GM18519 (cell line): ENCODE measurements around the gene LGALS16.
"Not testable (repeated sequence)": the region's sequence is repeated elsewhere in the genome, so short reads cannot be mapped to it uniquely, and the experiment has no call there.

Experiments used
- ATAC-seq: cut with Tn5 transposase; IDR thresholded peaks from one replicate; pipeline ENCODE4 v1.9.1; 2021; ENCODE audit warnings: mild to moderate bottlenecking, moderate library complexity; ENCODE audit not compliant: unreplicated experiment, low FRiP score

Gene LGALS16

GRCh38 chr19:39655613-39656012 lies at the start of gene LGALS16:
TSS of gene LGALS16 (plus strand) at chr19:39655913. CDS start at chr19:39655962, 49 bp downstream.
- no peak for ATAC-seq

DNA sequence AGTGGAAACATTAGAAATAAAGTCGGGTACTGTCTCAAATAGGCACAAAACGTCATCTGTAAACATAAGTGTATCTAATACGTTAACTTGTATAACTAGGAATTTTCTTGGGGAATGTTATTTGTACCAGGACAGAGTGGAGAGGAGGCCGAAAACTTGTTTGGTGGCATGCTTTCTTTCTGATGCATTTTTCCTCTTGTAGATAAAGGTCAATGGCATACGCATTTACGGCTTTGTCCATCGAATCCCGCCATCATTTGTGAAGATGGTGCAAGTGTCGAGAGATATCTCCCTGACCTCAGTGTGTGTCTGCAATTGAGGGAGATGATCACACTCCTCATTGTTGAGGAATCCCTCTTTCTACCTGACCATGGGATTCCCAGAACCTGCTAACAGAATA lies 48.7 kb upstream of the LGALS16 start:
- no peak for ATAC-seq

DNA sequence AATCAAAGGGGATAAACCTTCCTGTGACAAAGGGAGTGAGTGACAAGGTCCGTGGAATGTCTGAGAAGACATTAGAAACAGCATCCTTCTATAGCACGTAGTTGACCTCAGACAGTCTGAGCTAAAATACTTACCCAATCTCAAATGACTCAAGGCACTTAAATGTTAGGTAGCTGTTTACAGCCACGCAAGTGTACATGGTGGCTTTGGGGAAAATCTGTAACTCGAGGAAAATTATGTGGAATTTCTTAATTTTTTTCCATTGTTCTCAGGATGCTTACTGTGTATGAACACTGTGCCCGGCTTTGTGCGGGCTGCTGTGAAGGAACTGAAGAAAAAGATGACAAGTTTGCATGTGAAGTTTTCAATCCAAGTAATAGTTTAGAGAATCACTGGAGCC lies 48.2 kb upstream of the LGALS16 start:
- ATAC-seq = no peak

DNA sequence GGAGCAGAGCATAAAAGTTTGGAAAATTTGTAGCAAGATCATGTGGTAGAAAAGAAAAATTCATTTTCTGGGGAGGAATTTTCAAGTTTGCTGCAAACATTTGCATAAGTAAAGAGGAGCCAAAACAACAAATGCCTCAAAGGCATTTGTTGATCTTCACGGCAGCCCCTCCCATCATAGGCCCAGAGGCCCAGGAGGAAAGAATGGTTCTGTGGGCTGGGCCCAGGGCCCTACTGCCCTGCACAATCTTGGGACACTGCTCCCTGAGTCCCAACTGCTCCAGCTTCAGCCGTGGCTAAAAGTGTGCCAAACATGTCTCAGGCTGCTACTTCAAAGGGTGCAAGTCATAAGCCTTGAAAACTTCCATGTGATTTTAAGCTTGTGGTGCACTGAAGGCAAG lies 42.1 kb upstream of the LGALS16 start:
- ATAC-seq = no peak

DNA sequence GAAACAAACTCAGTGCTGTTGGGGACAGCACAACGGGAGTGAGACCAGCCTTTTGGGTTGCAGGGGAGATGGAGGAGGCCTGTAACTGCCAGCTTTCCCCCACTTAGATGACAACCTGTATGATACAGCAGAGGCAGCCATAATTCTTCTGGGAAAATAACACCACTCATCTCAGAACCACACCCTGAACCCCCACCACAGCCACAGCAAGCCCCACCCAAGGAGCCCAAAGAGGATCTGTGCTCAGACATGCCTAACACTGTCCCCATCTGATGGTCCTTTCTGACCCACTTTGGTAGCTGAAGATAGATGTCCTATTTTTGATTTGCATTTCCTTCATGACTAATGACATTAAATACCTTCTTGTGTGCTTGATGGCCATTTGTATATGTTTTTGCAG lies 38.0 kb upstream of the LGALS16 start:
- ATAC-seq = no peak

GRCh38 chr19:39623946-39624345 lies 31.8 kb upstream of the LGALS16 start:
- no peak for ATAC-seq

DNA sequence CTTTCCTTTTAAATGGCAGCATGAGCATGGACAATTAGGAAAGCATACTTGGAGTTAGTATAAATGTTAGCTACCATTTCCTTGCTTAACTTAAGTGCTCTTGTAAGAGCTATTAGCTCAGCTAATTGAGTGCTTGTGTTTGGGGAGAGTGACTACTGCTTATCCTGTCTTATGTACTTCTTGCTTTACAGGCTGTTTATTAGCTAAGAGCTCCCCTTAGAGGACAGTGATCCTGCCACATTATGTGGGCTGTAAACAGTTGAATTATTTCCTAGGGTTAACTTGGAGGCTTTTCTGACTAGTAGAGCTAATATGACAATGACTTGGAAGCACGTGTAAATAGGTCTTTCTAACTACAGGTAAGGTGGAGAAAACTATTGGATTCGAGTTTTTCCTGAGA lies 28.1 kb upstream of the LGALS16 start:
- not testable (repeated sequence) for ATAC-seq

DNA sequence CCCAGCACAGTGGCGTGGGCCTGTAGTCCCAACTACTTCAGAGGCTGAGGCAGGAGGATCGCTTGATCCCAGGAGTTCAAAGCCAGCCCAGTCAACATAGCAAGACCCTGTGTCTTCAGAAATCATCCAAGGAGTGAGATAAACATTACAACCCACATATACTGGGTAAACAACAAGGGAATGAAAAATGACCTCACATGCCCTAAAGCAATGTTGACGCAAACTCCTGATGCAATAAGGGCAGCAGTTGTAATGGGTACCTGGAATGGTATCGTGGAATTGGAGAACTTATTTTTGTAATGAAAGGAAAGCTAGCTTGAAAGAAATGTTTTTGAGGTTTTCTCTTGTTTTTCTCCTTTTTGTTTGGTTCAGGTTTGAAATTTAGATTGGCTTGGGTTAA lies 24.5 kb upstream of the LGALS16 start:
- ATAC-seq = no peak

- ATAC-seq = no peak
Observed at GRCh38 chr19:39631626-39632025, 24.1 kb upstream of the LGALS16 start.

DNA sequence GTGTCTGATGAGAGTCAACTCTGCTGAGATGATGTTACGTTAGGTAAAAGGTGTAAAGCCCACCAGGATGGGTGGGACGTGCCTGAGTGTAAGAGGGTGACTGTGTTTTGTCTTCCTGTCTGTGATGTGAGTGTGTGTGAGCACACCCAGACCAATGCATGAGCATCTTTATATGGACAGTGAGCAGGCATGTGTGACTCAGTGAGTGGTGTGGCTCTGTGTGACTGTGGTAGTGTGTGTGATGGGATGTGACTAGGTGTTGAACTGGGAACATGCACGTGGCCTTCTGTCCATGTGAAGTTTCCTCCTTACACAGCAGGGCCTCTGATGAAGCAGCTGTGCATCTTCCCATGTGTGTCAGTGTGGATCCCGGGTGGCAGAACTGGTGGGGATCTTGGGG lies 17.8 kb upstream of the LGALS16 start:
- no peak for ATAC-seq

DNA sequence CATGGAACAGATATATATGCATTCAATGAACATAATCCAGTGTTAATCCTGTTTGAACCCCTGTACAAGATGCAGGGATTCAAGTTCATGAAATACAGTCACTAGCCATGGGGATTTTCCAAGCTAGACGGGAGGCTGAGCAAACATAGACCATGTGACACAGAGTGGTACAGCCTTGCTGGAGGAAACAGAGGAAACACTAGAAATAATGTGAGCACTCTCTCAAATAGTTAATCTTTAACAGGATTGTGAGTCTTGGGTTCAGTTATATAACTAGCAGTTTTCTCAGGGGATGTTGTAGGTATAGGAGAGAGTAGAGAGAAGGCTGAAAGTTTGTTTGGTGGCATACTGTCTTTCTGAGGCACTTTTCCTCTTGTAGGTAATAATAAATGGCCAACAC lies 13.9 kb upstream of the LGALS16 start:
- ATAC-seq = no peak

- ATAC-seq = no peak
Observed at GRCh38 chr19:39643591-39643990, 12.1 kb upstream of the LGALS16 start.

DNA sequence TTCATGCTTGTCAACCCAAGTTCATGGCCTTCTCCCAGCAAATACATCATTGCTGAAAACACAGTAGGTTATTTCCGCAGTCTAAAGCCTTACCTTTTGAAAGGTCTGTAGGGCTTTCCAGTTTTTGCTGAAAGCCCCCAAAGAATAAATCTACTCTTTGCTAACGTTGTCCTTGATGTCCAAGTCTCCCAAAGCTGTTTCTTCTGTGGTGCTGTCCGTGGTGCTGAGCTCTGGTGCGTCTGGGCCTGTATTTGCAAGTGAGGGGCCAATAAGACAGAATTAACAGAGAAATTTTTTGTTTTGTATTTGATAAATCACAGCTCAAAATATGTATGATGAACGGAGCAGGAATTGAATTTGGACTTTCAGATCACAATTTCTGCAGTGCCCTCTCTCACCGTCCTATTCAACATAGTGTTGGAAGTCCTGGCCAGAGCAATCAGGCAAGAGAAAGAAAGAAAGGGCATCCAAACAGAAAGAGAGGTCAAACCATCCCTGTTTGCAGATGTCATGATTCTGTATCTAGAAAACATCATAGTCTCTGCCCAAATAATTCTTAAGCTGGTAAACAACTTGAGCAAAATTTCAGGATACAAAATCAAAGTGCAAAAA lies 9.8 kb upstream of the LGALS16 start:
- no peak for ATAC-seq

DNA sequence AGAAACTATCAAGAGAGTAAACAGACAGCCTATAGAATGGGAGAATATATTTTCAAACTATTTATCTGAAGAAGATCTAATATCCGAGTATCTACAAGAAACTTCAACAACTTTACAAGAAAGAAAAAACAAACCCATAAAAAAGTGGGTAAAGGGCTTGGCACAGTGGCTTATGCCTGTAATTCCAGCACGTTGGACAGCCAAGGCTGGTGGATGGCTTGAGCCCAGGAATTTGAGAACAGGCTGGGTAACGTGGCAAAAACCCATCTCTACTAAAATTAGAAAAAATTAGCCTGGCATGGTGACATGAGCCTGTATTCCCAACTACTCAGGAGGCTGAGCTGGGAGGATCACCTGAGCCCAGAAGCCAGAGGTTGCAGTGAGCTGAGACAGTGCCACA lies 7.8 kb upstream of the LGALS16 start:
- ATAC-seq = no peak

DNA sequence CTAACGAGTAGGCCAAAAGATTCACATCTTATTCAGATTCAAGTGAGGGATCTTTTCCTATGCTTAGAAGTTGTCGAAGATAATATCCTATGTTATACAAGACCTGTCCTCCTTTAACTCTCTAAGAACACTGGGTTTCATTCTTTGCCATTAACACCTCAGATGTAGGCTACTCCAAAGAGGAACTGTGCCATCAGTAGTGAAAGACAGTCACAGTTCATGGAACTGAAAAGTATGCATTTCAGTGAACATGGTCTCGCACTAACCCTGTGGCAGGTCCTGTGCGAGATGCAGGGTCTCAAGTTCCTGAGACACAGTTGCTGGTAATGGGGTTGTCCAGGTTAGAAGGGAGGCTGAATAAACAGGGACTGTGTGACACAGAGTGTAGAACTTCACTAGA lies 4.1 kb downstream of the LGALS16 start:
- ATAC-seq = no peak

DNA sequence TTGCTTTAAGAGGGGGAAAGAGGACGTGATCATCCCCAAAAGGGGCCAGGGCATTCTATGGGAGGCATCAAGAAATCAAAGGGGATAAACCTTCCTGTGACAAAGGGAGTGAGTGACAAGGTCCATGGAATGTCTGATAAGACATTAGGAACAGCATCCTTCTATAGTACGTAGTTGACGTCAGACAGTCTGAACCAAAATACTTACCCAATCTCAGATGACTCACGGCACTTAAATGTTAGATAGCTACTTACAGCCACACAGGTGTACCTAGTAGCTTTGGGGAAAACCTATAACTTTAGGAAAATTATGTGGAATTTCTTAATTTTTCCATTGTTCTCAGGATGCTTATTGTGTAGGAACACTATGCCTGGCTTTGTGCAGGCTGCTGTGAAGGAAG lies 4.9 kb downstream of the LGALS16 start:
- ATAC-seq = no peak

GRCh38 chr19:39661565-39661964 lies 5.9 kb downstream of the LGALS16 start:
- ATAC-seq = no peak

- ATAC-seq = not testable (repeated sequence)
Observed at GRCh38 chr19:39669860-39670259, 14.1 kb downstream of the LGALS16 start.

DNA sequence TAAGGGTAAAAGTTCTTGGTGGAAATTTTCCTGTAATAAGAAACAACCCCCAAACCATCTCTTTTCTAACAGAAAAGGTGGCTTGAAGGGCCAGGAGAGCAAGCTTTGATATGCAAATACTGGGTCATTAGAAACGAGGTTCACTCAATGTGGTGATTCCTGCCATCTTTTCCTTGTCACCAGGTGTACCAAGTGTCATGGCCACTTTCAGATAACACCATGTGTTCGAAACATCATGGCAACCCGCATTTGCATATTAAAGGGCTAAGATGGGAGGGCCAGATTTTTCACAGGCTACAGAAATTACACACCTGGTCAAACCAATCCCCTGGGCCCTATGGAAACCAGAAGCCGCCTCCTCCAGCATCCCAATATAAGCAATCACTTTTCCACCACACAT lies 15.3 kb downstream of the LGALS16 start:
- ATAC-seq = no peak

GRCh38 chr19:39671739-39672363 lies 16.1 kb downstream of the LGALS16 start:
- ATAC-seq = no peak

DNA sequence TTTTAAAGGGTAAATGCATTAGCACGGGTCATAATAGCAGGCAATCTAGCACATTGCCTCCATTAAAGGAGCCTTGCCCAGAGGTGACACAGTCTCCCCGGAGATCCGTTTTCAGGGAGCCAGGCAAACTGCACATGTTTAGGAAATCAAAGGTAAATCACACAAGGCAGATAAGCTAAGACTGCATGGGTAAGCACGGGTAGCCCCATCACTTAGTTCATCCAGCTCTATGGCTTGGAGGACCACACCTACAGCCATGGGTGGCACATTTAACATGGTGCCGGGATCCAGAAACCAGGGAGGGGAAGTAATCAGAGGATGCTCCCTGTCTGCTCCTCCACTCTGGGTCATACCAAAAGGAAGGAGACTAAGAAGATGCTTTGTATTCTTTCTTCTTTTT lies 16.8 kb downstream of the LGALS16 start:
- ATAC-seq = no peak

DNA sequence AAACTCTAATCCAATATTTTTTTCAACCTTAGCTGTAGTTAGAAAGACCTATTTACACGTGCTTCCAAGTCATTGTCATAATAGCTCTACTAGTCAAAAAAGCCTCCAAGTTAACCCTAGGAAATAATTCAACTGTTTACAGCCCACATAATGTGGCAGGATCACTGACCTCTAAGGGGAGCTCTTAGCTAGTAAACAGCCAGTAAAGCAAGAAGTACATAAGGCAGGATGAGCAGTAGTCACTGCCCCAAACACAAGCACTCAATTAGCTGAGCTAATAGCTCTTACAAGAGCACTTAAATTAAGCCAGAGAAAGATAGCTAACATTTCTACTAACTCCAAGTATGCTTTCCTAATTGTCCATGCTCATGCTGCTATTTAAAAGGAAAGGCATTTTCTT lies 18.1 kb downstream of the LGALS16 start:
- ATAC-seq = not testable (repeated sequence)

- ATAC-seq = no peak
Observed at GRCh38 chr19:39676004-39676403, 20.3 kb downstream of the LGALS16 start.
